Measurements from ENCODE around the gene ZNF223. TPM values are rescaled to one million over a fixed set of nuclear protein-coding genes. Genes with fewer than 3 reads are reported as not detected.

Gene ZNF223
- polyA plus RNA-seq, 1 of the 3 experiments (the other 2 are of a cell fraction): 2.7 TPM

DNA sequence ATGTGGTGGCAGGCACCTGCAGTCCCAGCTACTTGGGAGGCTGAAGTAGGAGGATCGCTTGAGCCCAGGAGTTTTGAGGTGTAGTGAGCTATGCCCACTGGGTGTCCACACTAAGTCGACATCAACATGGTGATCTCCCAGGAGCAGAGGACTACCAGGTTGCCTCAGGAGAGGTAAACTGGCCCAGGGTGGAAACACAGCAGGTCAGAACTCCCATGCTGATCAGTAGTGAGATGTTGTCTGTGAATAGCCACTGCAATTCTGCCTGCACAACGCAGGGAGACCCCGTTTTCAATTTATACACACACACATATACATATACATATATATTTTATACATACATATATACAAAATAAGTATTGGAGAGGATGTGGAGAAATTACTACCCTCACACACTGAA is 40.3 kb downstream of the ZNF223 start:
- 45% methylated on average over 4 of the region's 4 CpGs for WGBS (ENCODE audit: low lambda C conversion rate)
- H3K4me1 ChIP-seq (ENCODE audit: control insufficient read depth in 1 of 2, insufficient read depth in 2 of 2, low read depth in 1 of 2, low read length in 1 of 2): no peaks in the 10 kb centered on the region; a peak in 2 of 4 replicates
- TF ChIP-seq MXI1 (IDR thresholded peaks at IDR 0.05; ENCODE audit: low read depth, low read length) (no peak), USF1 (IDR thresholded peaks at IDR 0.05; ENCODE audit: borderline replicate concordance, low read depth) (no peak), YY1 (IDR thresholded peaks at IDR 0.05; ENCODE audit: low read depth) (no peak), USF2 (IDR thresholded peaks at IDR 0.05; ENCODE audit: borderline replicate concordance, low read depth, low read length) (no peak), ELF1 (IDR thresholded peaks at IDR 0.05) (no peak), GATA2 (CRISPR knock-in tag; IDR thresholded peaks at IDR 0.05) (no peak), RAD21 (IDR thresholded peaks at IDR 0.05; ENCODE audit: low read length) (no peak), FOXM1 (IDR thresholded peaks at IDR 0.05; ENCODE audit: low read depth) (no peak), REST (IDR thresholded peaks at IDR 0.05; ENCODE audit: low read depth, low read length) (no peak), TCF12 (IDR thresholded peaks at IDR 0.05) (no peak)
- TF ChIP-seq, protein P1, sequence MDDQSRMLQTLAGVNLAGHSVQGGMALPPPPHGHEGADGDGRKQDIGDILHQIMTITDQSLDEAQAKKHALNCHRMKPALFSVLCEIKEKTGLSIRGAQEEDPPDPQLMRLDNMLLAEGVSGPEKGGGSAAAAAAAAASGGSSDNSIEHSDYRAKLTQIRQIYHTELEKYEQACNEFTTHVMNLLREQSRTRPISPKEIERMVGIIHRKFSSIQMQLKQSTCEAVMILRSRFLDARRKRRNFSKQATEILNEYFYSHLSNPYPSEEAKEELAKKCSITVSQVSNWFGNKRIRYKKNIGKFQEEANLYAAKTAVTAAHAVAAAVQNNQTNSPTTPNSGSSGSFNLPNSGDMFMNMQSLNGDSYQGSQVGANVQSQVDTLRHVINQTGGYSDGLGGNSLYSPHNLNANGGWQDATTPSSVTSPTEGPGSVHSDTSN (IDR thresholded peaks at IDR 0.05): no peak
- CTCF ChIA-PET: interaction anchor here (1.3 kb wide), 1 partner anchor 10 kb away, joined by 4 read pairs; no protein-coding TSS in a partner anchor
- H3K79me2 ChIP-seq (ENCODE audit: insufficient read depth): peaks cover 26% of the 10 kb centered on the region
- H3K9me2 ChIP-seq: no peaks in the 10 kb centered on the region
- H2AFZ ChIP-seq (ENCODE audit: low read depth): no peak overlapping the region
- H3K27ac ChIP-seq (ENCODE audit: low read depth in 2 of 2, low read length in 1 of 2): no peak overlapping the region
- no peaks in the 10 kb centered on the region for H3K27me3 ChIP-seq (ENCODE audit: insufficient read depth)
- no peak overlapping the region for H3K4me3 ChIP-seq (ENCODE audit: low read depth in 2 of 2, low read length in 1 of 2)
- POLR2A ChIA-PET: no interaction called here
- no peak overlapping the region for H3K9ac ChIP-seq
- peaks cover 6 to 18% of the 10 kb centered on the region in 2 experiments for H3K36me3 ChIP-seq (replicated peaks in 1 of 2; ENCODE audit: control insufficient read depth in 1 of 2, insufficient read depth in 2 of 2, low read length in 1 of 2)
- H3K4me2 ChIP-seq: no peak overlapping the region
- no peaks in the 10 kb centered on the region for H4K20me1 ChIP-seq (ENCODE audit: insufficient read depth)
- no peaks in the 10 kb centered on the region for H3F3A ChIP-seq (replicated peaks; ENCODE audit: insufficient read depth)
- no peak for DNase-seq
- no peaks in the 10 kb centered on the region for H3K9me3 ChIP-seq

Measured in SK-N-SH (cell line).